GM23338 (cell line): ENCODE results near the gene COMMD8. TPM values are rescaled to one million over a fixed set of nuclear protein-coding genes. Genes with fewer than 3 reads are reported as not detected.

Source experiments
- CREB1 ChIP-seq: fragments of 250-450 bp; sonication (Bioruptor Pico); IDR thresholded peaks from 2 replicates; pipeline ENCODE4 v1.5.0; 2020; ENCODE audit warnings: low read depth, mild to moderate bottlenecking, moderate library complexity
- CTCF ChIP-seq, 2 experiments: fragments of 200-600 bp in 1 of 2; sonication (generic) in 1 of 2; conservative IDR thresholded peaks; 2 replicates each; pipeline versions ENCODE4 v1.5.1 to v1.6.1; 2016 to 2017; ENCODE audit warnings: antibody characterized with exemption in 2 of 2, low read depth in 2 of 2, mild to moderate bottlenecking in 2 of 2, moderate library complexity in 1 of 2
- EZH2 ChIP-seq: fragments of 200-600 bp; sonication (generic); IDR thresholded peaks from one replicate; pipeline ENCODE4 v1.8.0; 2017; ENCODE audit warnings: antibody characterized with exemption, mild to moderate bottlenecking, low read depth; ENCODE audit not compliant: unreplicated experiment
- EZH2phosphoT487 ChIP-seq: fragments of 200-600 bp; sonication (generic); IDR thresholded peaks from one replicate; pipeline ENCODE4 v1.8.1; 2018; ENCODE audit warnings: antibody characterized with exemption; ENCODE audit not compliant: unreplicated experiment
- NANOG ChIP-seq: IDR thresholded peaks from 2 replicates; pipeline ENCODE4 v1.6.1; 2016; ENCODE audit warnings: antibody characterized with exemption, borderline replicate concordance
- REST ChIP-seq: IDR thresholded peaks from one replicate; pipeline ENCODE4 v1.6.1; 2018; ENCODE audit warnings: antibody characterized with exemption; ENCODE audit not compliant: unreplicated experiment
- STAT1 ChIP-seq: IDR thresholded peaks from one replicate; pipeline ENCODE4 v1.6.1; 2016; ENCODE audit warnings: antibody characterized with exemption; ENCODE audit not compliant: unreplicated experiment
- ZNF331 ChIP-seq: fragments of 250-450 bp; sonication (Bioruptor Pico); IDR thresholded peaks from 2 replicates; pipeline ENCODE4 v1.5.0; 2020; ENCODE audit warnings: low read depth, mild to moderate bottlenecking, moderate library complexity
- ZNF462 ChIP-seq: fragments of 250-450 bp; sonication (Bioruptor Pico); IDR thresholded peaks from 2 replicates; pipeline ENCODE4 v1.5.0; 2020; ENCODE audit warnings: mild to moderate bottlenecking, moderate library complexity
- polyA plus RNA-seq: library from polyadenylated mRNA; unstranded; fragments of >200 nt; fragmentation: Nextera tagmentation; extraction: Ambion mirVana; gene quantifications from 2 replicates; pipeline ENCODE4 v1.2.1, GENCODE V29; 2016
- total RNA-seq: library from RNA; depleted of rRNA; stranded (reverse); fragments of >200 nt; shearing (Covaris generic); gene quantifications from 2 replicates; pipeline ENCODE4 v1.2.3, GENCODE V29; 2014

COMMD8 gene
- total and polyA plus RNA-seq, 2 experiments from 2014 or later: 8.4 to 20.6 TPM

- no peak for TF ChIP-seq ZNF462 (CRISPR knock-in tag)
- TF ChIP-seq CTCF (conservative IDR thresholded peaks at IDR 0.05; ENCODE audit: low read depth in 2 of 2): no peak
- TF ChIP-seq ZNF331 (CRISPR knock-in tag): no peak
- TF ChIP-seq STAT1: no peak
- TF ChIP-seq NANOG: no peak
- no peak for TF ChIP-seq EZH2phosphoT487
- no peak for TF ChIP-seq EZH2
- no peak for TF ChIP-seq CREB1
- TF ChIP-seq REST: no peak
Measured at GRCh38 chr4:47482326-47482725, 18.8 kb upstream of the COMMD8 start (continued).
